ENCODE results near the gene KCTD6. TPM values are rescaled to one million over a fixed set of nuclear protein-coding genes. Genes with fewer than 3 reads are reported as not detected.

Gene KCTD6
- polyA plus RNA-seq, 1 donor from 2014 or later, result 64.0 TPM

GRCh38 chr3:58469096-58469495 is 22.8 kb upstream of the KCTD6 start:
- Histone ChIP-seq H2AFZ (ENCODE audit: low read depth, low read length) (no peak overlapping the region), H3K36me3 (ENCODE audit: insufficient read depth, low read length) (no peaks in the 10 kb centered on the region), H3K4me3 (ENCODE audit: low read length) (no peak overlapping the region), H3K9me3 (ENCODE audit: low read length) (no peaks in the 10 kb centered on the region), H3K9ac (ENCODE audit: low read length) (no peak overlapping the region), H3K9me2 (ENCODE audit: insufficient read depth, low read length) (no peaks in the 10 kb centered on the region), H3K79me2 (replicated peaks; ENCODE audit: insufficient read depth, low read length) (no peaks in the 10 kb centered on the region), H3K27me3 (ENCODE audit: insufficient read depth, low read depth, low read length) (no peaks in the 10 kb centered on the region), H3K27ac (ENCODE audit: low read length) (no peak overlapping the region), H3K4me2 (ENCODE audit: low read length) (no peak overlapping the region), H3F3A (ENCODE audit: insufficient read depth, low read length, poor library complexity, severe bottlenecking) (no peaks in the 10 kb centered on the region), H4K20me1 (ENCODE audit: insufficient read depth) (no peaks in the 10 kb centered on the region)
- TF ChIP-seq REST (IDR thresholded peaks at IDR 0.05; ENCODE audit: borderline replicate concordance) (no peak), EP300 (conservative IDR thresholded peaks at IDR 0.05; ENCODE audit: poor library complexity, severe bottlenecking) (no peak), POLR2AphosphoS5 (IDR thresholded peaks at IDR 0.05) (no peak), EZH2 (IDR thresholded peaks at IDR 0.05; ENCODE audit: borderline replicate concordance, insufficient read depth, low read length, poor library complexity, severe bottlenecking) (no peak)

DNA sequence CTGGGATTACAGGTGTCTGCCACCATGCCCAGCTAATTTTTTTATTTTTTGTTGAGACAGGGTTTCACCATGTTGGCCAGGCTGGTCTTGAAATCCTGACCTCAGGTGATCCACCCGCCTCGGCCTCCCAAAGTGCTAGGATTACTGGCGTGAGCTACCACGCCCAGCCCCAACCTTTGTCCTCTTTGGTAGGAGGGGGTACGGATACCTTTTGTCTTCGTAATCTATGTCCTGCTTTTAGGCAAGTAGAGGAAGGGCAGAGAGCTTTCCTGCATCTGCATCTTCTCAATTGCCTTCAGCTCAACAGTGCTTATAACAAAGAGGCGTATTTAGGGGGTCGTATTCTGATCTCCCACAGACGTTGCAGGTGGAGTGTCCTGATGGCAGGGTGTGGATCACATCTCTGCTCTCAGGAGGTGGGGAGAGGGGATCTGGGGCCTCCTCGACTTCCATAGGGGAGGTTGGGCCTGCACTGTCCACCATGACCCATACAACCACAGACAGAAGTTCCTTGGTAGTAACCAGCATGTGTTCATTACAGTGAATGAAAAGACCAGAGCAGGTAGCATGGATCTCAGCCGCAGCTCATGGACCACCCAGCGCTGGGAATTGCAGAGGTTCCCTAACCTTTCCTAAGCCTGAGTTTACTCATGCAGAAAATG is 21.4 kb upstream of the KCTD6 start:
- Histone ChIP-seq H2AFZ (ENCODE audit: low read depth, low read length) (no peak overlapping the region), H3K4me3 (ENCODE audit: low read length) (no peak overlapping the region), H3K9me2 (ENCODE audit: insufficient read depth, low read length) (no peaks in the 10 kb centered on the region), H3K9ac (ENCODE audit: low read length) (no peak overlapping the region), H3K27me3 (ENCODE audit: insufficient read depth, low read depth, low read length) (no peaks in the 10 kb centered on the region), H3K36me3 (ENCODE audit: insufficient read depth, low read length) (no peaks in the 10 kb centered on the region), H4K20me1 (ENCODE audit: insufficient read depth) (no peaks in the 10 kb centered on the region), H3F3A (ENCODE audit: insufficient read depth, low read length, poor library complexity, severe bottlenecking) (no peaks in the 10 kb centered on the region), H3K79me2 (replicated peaks; ENCODE audit: insufficient read depth, low read length) (no peaks in the 10 kb centered on the region), H3K4me2 (ENCODE audit: low read length) (no peak overlapping the region), H3K9me3 (ENCODE audit: low read length) (no peaks in the 10 kb centered on the region), H3K27ac (ENCODE audit: low read length) (no peak overlapping the region)
- no peak for TF ChIP-seq REST (IDR thresholded peaks at IDR 0.05; ENCODE audit: borderline replicate concordance)
- TF ChIP-seq MXI1 (conservative IDR thresholded peaks at IDR 0.05; ENCODE audit: poor library complexity, severe bottlenecking), result no peak
- no peak for TF ChIP-seq POLR2AphosphoS5 (IDR thresholded peaks at IDR 0.05)
- TF ChIP-seq EP300 (conservative IDR thresholded peaks at IDR 0.05; ENCODE audit: poor library complexity, severe bottlenecking), result no peak
- TF ChIP-seq SMC3 (conservative IDR thresholded peaks at IDR 0.05; ENCODE audit: poor library complexity), result no peak

All from neural cell (in vitro differentiated cells).